Stimulated activated CD8-positive, alpha-beta memory T cell treated with anti-CD3 and anti-CD28 coated beads, Interleukin-4, amount 100 ng/mL, for 24 hours (primary cell): ENCODE results near the gene GNAI2.
A peak's percentile ranks its signal among the peaks of the same experiment; 100 is the strongest.

ENCODE experiments used
- DNase-seq: peaks from one replicate; pipeline ENCODE4 v3.0.0-alpha.2; 2020; ENCODE audit warnings: low read depth

Gene GNAI2

GRCh38 chr3:50297896-50298725, 62.1 kb downstream of the GNAI2 start:
- no peak for DNase-seq

GRCh38 chr3:50298836-50299637, 63.0 kb downstream of the GNAI2 start, which contains the start of the genes HYAL3 and NAA80:
TSS of gene HYAL3 (minus strand) at chr3:50299405. CDS start at chr3:50295602, 3,803 bp downstream.
TSS of gene NAA80 (minus strand) at chr3:50299405. CDS start at chr3:50297463, 1,942 bp downstream.
- peak; percentile 98 for DNase-seq

- no peak for DNase-seq
These were observed 63.6 kb downstream of the GNAI2 start for GRCh38 chr3:50299638-50299928.

GRCh38 chr3:50299929-50300680, 64.1 kb downstream of the GNAI2 start:
- DNase-seq, result no peak

- no peak for DNase-seq
These were observed 64.8 kb downstream of the GNAI2 start for GRCh38 chr3:50300681-50301254.

DNA sequence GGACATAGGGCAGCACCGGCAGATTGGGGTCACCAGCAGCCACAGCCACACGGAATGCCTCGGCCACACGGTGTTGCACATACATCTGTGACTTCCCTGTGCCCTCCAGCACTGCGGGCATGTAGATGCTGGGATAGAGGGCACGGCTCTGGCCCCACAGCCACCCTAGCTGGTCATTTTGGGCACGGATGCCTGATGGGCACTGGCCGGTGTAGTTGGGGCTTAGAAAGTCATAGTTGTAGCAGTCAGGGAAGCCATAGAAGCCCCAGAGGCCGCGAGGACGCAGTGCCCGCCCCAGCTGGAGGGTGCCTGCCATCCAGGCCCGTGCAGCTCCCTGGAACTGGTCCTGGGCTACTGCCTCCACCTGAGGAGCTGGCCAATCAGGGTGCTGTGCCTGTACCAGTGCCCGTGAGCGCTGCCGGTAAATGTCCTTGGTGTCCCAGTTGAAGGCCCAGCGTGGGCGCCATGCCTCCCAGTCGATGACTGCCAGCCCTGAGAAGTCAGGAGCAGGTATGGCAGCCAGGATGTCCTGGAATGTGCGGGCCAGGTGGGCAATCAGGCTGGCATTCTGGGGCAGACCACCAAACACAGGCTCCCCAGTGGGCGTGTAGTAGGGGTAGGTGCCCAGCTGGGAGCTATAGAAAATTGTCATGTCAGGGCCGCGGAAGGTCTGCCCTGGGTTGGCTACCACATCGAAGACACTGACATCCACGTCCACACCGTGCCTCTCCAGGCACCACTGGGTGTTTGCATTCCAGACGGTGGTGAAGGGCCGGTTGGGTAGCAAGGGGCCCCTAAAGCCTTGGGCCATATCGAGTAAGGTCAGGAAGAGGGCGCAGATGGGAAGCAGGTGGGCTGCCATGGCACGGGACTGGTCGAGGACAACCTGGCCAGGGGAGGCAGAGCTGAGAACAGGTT, 66.3 kb downstream of the GNAI2 start:
- no peak for DNase-seq

DNA sequence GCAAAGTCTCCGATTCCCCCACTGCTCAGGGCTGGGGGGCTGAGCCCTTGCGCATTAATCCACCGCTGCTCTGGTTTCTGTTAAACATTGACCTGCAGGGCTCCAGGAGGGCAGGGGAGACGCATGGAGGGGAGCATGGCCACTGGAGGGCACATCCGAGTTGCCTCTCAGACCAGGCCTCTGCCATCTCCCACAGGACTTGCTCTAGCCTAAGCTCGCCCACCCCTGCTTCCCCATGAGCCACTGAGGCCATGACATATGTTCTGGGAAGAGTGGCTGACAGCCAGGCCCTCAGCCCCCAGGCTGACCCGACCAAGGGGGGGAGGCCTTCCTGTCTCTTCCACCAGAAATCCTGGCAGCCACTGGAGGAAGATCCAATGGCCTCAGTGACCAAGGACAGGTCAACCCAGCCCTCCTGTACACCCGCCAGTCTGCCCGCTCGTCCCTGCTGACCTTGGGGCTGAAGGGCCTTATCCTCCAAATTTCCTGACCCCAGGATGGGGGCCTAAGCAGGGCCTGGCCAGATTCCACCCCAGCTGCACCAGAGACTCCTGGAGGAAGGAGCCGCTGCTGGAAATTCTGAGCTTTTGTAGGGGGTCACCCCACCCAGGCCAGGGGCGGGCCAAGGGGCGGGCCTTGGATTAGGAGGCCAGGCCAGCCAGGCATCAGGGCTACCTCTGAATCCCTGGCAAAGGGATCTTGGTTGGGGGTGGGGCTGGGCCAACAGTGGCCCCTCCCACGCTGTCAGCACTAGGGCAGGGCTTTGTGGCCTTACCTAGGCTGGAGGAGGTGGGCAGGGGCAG, 67.2 kb downstream of the GNAI2 start, which contains the start of gene HYAL1:
Gene HYAL1, minus strand, starts transcription at position 562 of the 803 bp plus-strand sequence. CDS start 618 bp downstream, outside the sequence.
- no peak for DNase-seq

- DNase-seq, result no peak
These were observed 68.6 kb downstream of the GNAI2 start for GRCh38 chr3:50304601-50305000.
